ENCODE measurements around the gene SYPL2. TPM values are rescaled to one million over a fixed set of nuclear protein-coding genes. Genes with fewer than 3 reads are reported as not detected.

The SYPL2 gene
- total RNA-seq, 4 donors from 2014 or later, result 1.5 to 3.5 (median 2.4) TPM

DNA sequence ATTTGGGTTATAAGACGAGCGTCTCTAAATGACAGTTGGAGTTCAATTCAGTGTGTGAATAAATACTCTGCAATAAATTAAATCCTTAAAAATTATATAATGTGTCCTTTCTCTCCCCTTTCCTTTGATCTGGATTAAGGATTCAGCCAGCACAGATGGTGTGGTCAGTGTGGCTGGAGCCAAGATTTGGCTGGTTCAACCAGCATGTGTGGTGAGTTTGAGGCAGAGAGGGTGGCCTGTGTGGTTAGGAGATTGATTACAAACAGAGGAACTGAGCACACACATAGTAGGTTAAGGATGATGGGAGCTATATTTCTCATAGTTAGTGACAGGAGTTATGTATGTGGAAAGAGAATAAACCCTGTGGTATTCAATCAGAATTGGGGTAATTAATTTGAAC lies 57.4 kb downstream of the SYPL2 start:
- WGBS, 2 donors, result 77 to 79% methylated on average over 2 of the region's 2 CpGs

DNA sequence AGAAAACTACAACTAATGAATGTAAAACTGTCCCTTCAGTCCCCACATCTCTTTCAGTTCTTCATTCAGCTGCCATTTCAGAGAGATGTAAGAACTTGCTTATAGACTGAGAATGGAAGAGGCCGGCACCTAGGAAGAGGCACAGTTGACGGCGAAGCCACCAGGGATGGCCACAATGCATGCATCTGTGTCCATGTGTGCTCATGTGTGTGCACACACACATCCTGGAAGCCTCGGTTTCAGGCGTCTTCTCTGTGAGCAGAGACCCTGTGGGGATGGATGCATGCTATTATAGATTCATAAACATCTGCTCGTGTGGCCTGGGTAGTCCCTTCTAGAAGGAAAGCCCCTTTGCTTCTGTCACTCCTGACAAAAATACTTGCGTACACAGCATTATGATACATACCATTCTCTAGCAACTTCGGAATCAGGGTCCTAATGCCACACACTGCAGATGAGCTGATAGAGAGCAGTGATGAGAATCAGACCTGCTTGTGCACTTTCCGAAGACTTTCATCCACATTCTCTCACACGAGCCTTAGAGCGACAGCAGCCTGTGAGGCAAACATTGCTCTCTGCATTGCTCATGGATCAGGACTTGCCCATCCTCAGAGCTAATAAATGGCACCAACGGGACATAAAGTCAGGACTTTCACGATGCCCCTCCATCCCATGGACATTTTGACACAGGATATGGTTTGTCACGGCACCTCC lies 60.9 kb downstream of the SYPL2 start:
- H3K27me3 ChIP-seq, result no peaks in the 10 kb centered on the region
- peaks cover 0 to 33% (median 10%) of the 10 kb centered on the region in 4 donors for H3K4me1 ChIP-seq
- 74 to 75% methylated on average over 14 of the region's 14 CpGs for WGBS, 2 donors
- no peak overlapping the region for H3K4me3 ChIP-seq
- TF ChIP-seq EP300 (IDR thresholded peaks at IDR 0.05) (no peak), POLR2A (IDR thresholded peaks at IDR 0.05) (no peak)
- TF ChIP-seq, protein P1, sequence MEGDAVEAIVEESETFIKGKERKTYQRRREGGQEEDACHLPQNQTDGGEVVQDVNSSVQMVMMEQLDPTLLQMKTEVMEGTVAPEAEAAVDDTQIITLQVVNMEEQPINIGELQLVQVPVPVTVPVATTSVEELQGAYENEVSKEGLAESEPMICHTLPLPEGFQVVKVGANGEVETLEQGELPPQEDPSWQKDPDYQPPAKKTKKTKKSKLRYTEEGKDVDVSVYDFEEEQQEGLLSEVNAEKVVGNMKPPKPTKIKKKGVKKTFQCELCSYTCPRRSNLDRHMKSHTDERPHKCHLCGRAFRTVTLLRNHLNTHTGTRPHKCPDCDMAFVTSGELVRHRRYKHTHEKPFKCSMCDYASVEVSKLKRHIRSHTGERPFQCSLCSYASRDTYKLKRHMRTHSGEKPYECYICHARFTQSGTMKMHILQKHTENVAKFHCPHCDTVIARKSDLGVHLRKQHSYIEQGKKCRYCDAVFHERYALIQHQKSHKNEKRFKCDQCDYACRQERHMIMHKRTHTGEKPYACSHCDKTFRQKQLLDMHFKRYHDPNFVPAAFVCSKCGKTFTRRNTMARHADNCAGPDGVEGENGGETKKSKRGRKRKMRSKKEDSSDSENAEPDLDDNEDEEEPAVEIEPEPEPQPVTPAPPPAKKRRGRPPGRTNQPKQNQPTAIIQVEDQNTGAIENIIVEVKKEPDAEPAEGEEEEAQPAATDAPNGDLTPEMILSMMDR (IDR thresholded peaks at IDR 0.05), result no peak
- H3K9me3 ChIP-seq, result no peaks in the 10 kb centered on the region
- no peaks in the 10 kb centered on the region for H3K36me3 ChIP-seq
- no peak for DNase-seq (ENCODE audit: low spot score in 2 of 2)
- no peak overlapping the region for H3K27ac ChIP-seq

More for the DNA sequence above, 57.4 kb downstream of the SYPL2 start:
- TF ChIP-seq EP300 (IDR thresholded peaks at IDR 0.05) (no peak), POLR2A (IDR thresholded peaks at IDR 0.05) (no peak)
- TF ChIP-seq, protein P1 (IDR thresholded peaks at IDR 0.05), result no peak
- no peak overlapping the region for H3K27ac ChIP-seq
- no peak overlapping the region for H3K4me3 ChIP-seq
- peaks cover 0 to 2% of the 10 kb centered on the region in 2 donors for H3K27me3 ChIP-seq
- peaks cover 0 to 10% (median 2%) of the 10 kb centered on the region in 4 donors for H3K4me1 ChIP-seq
- H3K9me3 ChIP-seq, result no peaks in the 10 kb centered on the region
- no peaks in the 10 kb centered on the region for H3K36me3 ChIP-seq
- DNase-seq (ENCODE audit: low spot score in 2 of 2), result no peak

DNA sequence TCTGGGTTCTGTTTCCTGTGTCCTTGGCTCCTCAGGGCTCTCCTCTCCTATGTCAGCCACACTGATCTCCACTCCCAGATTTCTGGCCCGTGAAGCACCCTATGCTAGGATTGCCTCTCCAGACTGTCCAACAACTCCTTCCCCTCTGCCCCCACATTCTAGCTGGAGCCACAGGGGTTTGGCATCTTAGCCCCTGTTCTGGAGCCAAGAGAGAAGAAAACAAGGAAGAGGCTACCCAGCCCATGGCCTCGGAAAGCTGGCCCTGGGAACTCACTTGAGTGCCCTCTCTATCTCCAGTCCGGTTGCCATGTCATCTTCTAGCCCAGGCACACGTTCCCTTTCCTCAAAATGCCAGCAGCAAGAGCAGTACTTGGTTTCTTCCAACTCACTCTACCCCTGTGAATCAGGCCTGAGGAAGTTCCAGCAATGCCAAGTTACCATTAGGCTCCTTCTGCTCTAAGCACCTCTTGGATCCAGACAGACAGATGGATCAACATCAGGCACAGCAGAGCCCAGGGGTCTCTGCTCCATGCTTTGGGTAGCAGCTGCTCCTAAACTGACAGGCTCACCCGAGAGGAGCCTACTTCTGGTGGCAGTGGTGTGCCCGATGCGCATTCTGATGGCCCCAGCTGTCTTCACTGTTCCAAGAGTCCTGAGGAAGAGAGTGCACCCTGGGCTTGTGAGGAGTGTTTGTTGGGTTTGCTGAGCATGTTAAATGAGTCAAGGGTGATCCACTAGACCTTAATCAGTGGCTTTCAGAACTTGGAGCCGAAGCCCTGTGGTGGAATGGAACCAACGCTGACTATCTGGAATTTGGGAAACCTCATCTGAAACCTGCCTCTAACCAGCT lies 61.7 kb downstream of the SYPL2 start:
- no peak overlapping the region for H3K4me3 ChIP-seq
- no peak for DNase-seq (ENCODE audit: low spot score in 2 of 2)
- 82 to 92% methylated on average over 9 of the region's 9 CpGs for WGBS, 2 donors
- no peaks in the 10 kb centered on the region for H3K9me3 ChIP-seq
- no peaks in the 10 kb centered on the region for H3K36me3 ChIP-seq
- no peak overlapping the region for H3K27ac ChIP-seq
- peaks cover 0 to 41% (median 12%) of the 10 kb centered on the region in 4 donors for H3K4me1 ChIP-seq
- TF ChIP-seq POLR2A (IDR thresholded peaks at IDR 0.05), result no peak
- TF ChIP-seq, protein P1 (IDR thresholded peaks at IDR 0.05), result no peak
- TF ChIP-seq EP300 (IDR thresholded peaks at IDR 0.05), result no peak
- no peaks in the 10 kb centered on the region for H3K27me3 ChIP-seq

DNA sequence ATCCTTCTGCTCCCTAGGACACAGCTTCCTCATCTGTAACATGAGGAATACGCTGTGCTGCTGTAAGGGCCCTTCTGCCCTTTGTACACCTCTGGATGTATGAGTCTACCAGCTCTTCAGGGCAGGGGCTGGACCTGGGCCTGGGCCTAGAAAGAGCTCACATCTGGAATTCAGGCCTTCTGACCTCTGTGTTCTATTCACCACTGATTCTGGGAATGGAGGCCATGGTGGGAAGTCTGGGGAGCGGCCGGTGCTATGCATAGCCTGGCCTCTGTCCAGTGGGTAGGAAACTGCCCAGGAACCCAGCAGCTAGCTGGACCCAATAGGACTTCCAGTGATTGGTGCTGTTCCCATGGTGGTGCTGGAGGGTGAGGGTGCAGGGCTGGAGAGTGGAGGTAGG lies 62.4 kb downstream of the SYPL2 start:
- Histone ChIP-seq H3K9me3 (no peaks in the 10 kb centered on the region), H3K27me3 (no peaks in the 10 kb centered on the region), H3K36me3 (no peaks in the 10 kb centered on the region), H3K4me1 (peaks cover 0 to 42% (median 12%) of the 10 kb centered on the region in 4 donors), H3K27ac (no peak overlapping the region), H3K4me3 (no peak overlapping the region)
- TF ChIP-seq, protein P1 (IDR thresholded peaks at IDR 0.05), result no peak
- no peak for TF ChIP-seq EP300 (IDR thresholded peaks at IDR 0.05)
- TF ChIP-seq POLR2A (IDR thresholded peaks at IDR 0.05), result no peak
- no peak for DNase-seq (ENCODE audit: low spot score in 2 of 2)
- 81 to 85% methylated on average over 3 of the region's 3 CpGs for WGBS, 2 donors

Data from tibial nerve (tissue), 4 donors.